Measurements from ENCODE around the gene FAM184B.
"Not testable (repeated sequence)": the region's sequence is repeated elsewhere in the genome, so short reads cannot be mapped to it uniquely, and the experiment has no call there.

FAM184B gene

GRCh38 chr4:17726911-17727310 lies 54.5 kb downstream of the FAM184B start:
- Mint-ChIP-seq H3K27ac (ENCODE audit: low read depth) (no peak overlapping the region), H3K9me3 (peaks cover 11% of the 10 kb centered on the region), H3K4me3 (no peak overlapping the region), H3K27me3 (peaks cover 43% of the 10 kb centered on the region), H3K36me3 (ENCODE audit: insufficient read depth) (no peaks in the 10 kb centered on the region), H3K4me1 (no peaks in the 10 kb centered on the region)
- no peak for ATAC-seq (replicated peaks; ENCODE audit: extremely low read depth, poor library complexity, severe bottlenecking)
- no peak for DNase-seq (ENCODE audit: low spot score in 2 of 2)

GRCh38 chr4:17723648-17724047 lies 57.8 kb downstream of the FAM184B start:
- peaks cover 36% of the 10 kb centered on the region for H3K27me3 Mint-ChIP-seq
- H3K36me3 Mint-ChIP-seq (ENCODE audit: insufficient read depth): no peaks in the 10 kb centered on the region
- DNase-seq (ENCODE audit: low spot score in 2 of 2): no peak
- H3K4me1 Mint-ChIP-seq: no peaks in the 10 kb centered on the region
- H3K9me3 Mint-ChIP-seq: peaks cover 10% of the 10 kb centered on the region
- no peak overlapping the region for H3K4me3 Mint-ChIP-seq
- no peak for ATAC-seq (replicated peaks; ENCODE audit: extremely low read depth, poor library complexity, severe bottlenecking)
- no peak overlapping the region for H3K27ac Mint-ChIP-seq (ENCODE audit: low read depth)

- peaks cover 2% of the 10 kb centered on the region for H3K9me3 Mint-ChIP-seq
- H3K4me1 Mint-ChIP-seq: no peaks in the 10 kb centered on the region
- ATAC-seq (replicated peaks; ENCODE audit: extremely low read depth, poor library complexity, severe bottlenecking): no peak
- no peak for DNase-seq (ENCODE audit: low spot score in 2 of 2)
- no peak overlapping the region for H3K27ac Mint-ChIP-seq (ENCODE audit: low read depth)
- no peaks in the 10 kb centered on the region for H3K36me3 Mint-ChIP-seq (ENCODE audit: insufficient read depth)
- peaks cover 28% of the 10 kb centered on the region for H3K27me3 Mint-ChIP-seq
- H3K4me3 Mint-ChIP-seq: no peak overlapping the region
Observed at GRCh38 chr4:17722356-17722700, 59.1 kb downstream of the FAM184B start.

- Mint-ChIP-seq H3K27ac (ENCODE audit: low read depth) (no peak overlapping the region), H3K36me3 (ENCODE audit: insufficient read depth) (no peaks in the 10 kb centered on the region), H3K9me3 (no peaks in the 10 kb centered on the region), H3K4me3 (no peak overlapping the region), H3K4me1 (no peaks in the 10 kb centered on the region), H3K27me3 (peaks cover 22% of the 10 kb centered on the region)
- DNase-seq (ENCODE audit: low spot score in 2 of 2) (no peak), ATAC-seq (replicated peaks; ENCODE audit: extremely low read depth, poor library complexity, severe bottlenecking) (no peak)
Observed at GRCh38 chr4:17721496-17722355, 59.7 kb downstream of the FAM184B start.

- ATAC-seq (replicated peaks; ENCODE audit: extremely low read depth, poor library complexity, severe bottlenecking) (no peak), DNase-seq (ENCODE audit: low spot score in 2 of 2) (no peak)
- no peak overlapping the region for H3K27ac Mint-ChIP-seq (ENCODE audit: low read depth)
- H3K4me1 Mint-ChIP-seq: no peaks in the 10 kb centered on the region
- no peaks in the 10 kb centered on the region for H3K9me3 Mint-ChIP-seq
- H3K36me3 Mint-ChIP-seq (ENCODE audit: insufficient read depth): no peaks in the 10 kb centered on the region
- H3K4me3 Mint-ChIP-seq: no peak overlapping the region
- H3K27me3 Mint-ChIP-seq: peaks cover 29% of the 10 kb centered on the region
Observed at GRCh38 chr4:17719106-17719505, 62.3 kb downstream of the FAM184B start.

- no peak overlapping the region for H3K27ac Mint-ChIP-seq (ENCODE audit: low read depth)
- DNase-seq (ENCODE audit: low spot score in 2 of 2) (no peak), ATAC-seq (replicated peaks; ENCODE audit: extremely low read depth, poor library complexity, severe bottlenecking) (no peak)
Observed at GRCh38 chr4:17718471-17718870, 63.0 kb downstream of the FAM184B start.

GRCh38 chr4:17717301-17717700 lies 64.1 kb downstream of the FAM184B start:
- Mint-ChIP-seq H3K27ac (ENCODE audit: low read depth) (no peak overlapping the region), H3K36me3 (ENCODE audit: insufficient read depth) (no peaks in the 10 kb centered on the region), H3K4me3 (no peak overlapping the region), H3K4me1 (no peaks in the 10 kb centered on the region), H3K9me3 (no peaks in the 10 kb centered on the region), H3K27me3 (peaks cover 29% of the 10 kb centered on the region)
- DNase-seq (ENCODE audit: low spot score in 2 of 2) (no peak), ATAC-seq (replicated peaks; ENCODE audit: extremely low read depth, poor library complexity, severe bottlenecking) (no peak)

More at GRCh38 chr4:17718471-17718870, 63.0 kb downstream of the FAM184B start:
- H3K4me1 Mint-ChIP-seq: no peaks in the 10 kb centered on the region
- H3K4me3 Mint-ChIP-seq: no peak overlapping the region
- H3K9me3 Mint-ChIP-seq: no peaks in the 10 kb centered on the region
- no peaks in the 10 kb centered on the region for H3K36me3 Mint-ChIP-seq (ENCODE audit: insufficient read depth)
- peaks cover 29% of the 10 kb centered on the region for H3K27me3 Mint-ChIP-seq

- peaks cover 35% of the 10 kb centered on the region for H3K27me3 Mint-ChIP-seq
- H3K27ac Mint-ChIP-seq (ENCODE audit: low read depth): no peak overlapping the region
- no peaks in the 10 kb centered on the region for H3K9me3 Mint-ChIP-seq
- DNase-seq (ENCODE audit: low spot score in 2 of 2) (no peak), ATAC-seq (replicated peaks; ENCODE audit: extremely low read depth, poor library complexity, severe bottlenecking) (no peak)
- no peaks in the 10 kb centered on the region for H3K4me1 Mint-ChIP-seq
- no peak overlapping the region for H3K4me3 Mint-ChIP-seq
- no peaks in the 10 kb centered on the region for H3K36me3 Mint-ChIP-seq (ENCODE audit: insufficient read depth)
Observed at GRCh38 chr4:17715511-17715910, 65.9 kb downstream of the FAM184B start.

- Mint-ChIP-seq H3K27me3 (peaks cover 22% of the 10 kb centered on the region), H3K9me3 (no peaks in the 10 kb centered on the region), H3K27ac (ENCODE audit: low read depth) (no peak overlapping the region), H3K36me3 (ENCODE audit: insufficient read depth) (no peaks in the 10 kb centered on the region), H3K4me1 (no peaks in the 10 kb centered on the region), H3K4me3 (no peak overlapping the region)
- no peak for ATAC-seq (replicated peaks; ENCODE audit: extremely low read depth, poor library complexity, severe bottlenecking)
- no peak for DNase-seq (ENCODE audit: low spot score in 2 of 2)
Observed at GRCh38 chr4:17713779-17714178, 67.6 kb downstream of the FAM184B start.

- no peaks in the 10 kb centered on the region for H3K9me3 Mint-ChIP-seq
- H3K4me1 Mint-ChIP-seq: no peaks in the 10 kb centered on the region
- H3K36me3 Mint-ChIP-seq (ENCODE audit: insufficient read depth): no peaks in the 10 kb centered on the region
Observed at GRCh38 chr4:17712166-17712565, 69.3 kb downstream of the FAM184B start.

GRCh38 chr4:17711206-17711605 lies 70.2 kb downstream of the FAM184B start:
- DNase-seq (ENCODE audit: low spot score in 2 of 2); H3K4me1 Mint-ChIP-seq; H3K27ac Mint-ChIP-seq (ENCODE audit: low read depth); H3K9me3 Mint-ChIP-seq; H3K4me3 Mint-ChIP-seq; ATAC-seq (replicated peaks; ENCODE audit: extremely low read depth, poor library complexity, severe bottlenecking); H3K36me3 Mint-ChIP-seq (ENCODE audit: insufficient read depth): not testable (repeated sequence)
- peaks cover 11% of the 10 kb centered on the region for H3K27me3 Mint-ChIP-seq

More at GRCh38 chr4:17712166-17712565, 69.3 kb downstream of the FAM184B start:
- Mint-ChIP-seq H3K27me3 (peaks cover 16% of the 10 kb centered on the region), H3K27ac (ENCODE audit: low read depth) (no peak overlapping the region), H3K4me3 (no peak overlapping the region)
- ATAC-seq (replicated peaks; ENCODE audit: extremely low read depth, poor library complexity, severe bottlenecking) (no peak), DNase-seq (ENCODE audit: low spot score in 2 of 2) (no peak)

GRCh38 chr4:17709763-17710068 lies 71.7 kb downstream of the FAM184B start:
- Mint-ChIP-seq H3K4me3 (no peak overlapping the region), H3K4me1 (no peaks in the 10 kb centered on the region), H3K36me3 (ENCODE audit: insufficient read depth) (peaks cover 2% of the 10 kb centered on the region), H3K27me3 (peaks cover 9% of the 10 kb centered on the region), H3K27ac (ENCODE audit: low read depth) (no peak overlapping the region), H3K9me3 (no peaks in the 10 kb centered on the region)
- DNase-seq (ENCODE audit: low spot score in 2 of 2): no peak
- ATAC-seq (replicated peaks; ENCODE audit: extremely low read depth, poor library complexity, severe bottlenecking): no peak

GRCh38 chr4:17708992-17709762 lies 72.2 kb downstream of the FAM184B start:
- no peaks in the 10 kb centered on the region for H3K4me1 Mint-ChIP-seq
- H3K9me3 Mint-ChIP-seq: no peaks in the 10 kb centered on the region
- H3K27me3 Mint-ChIP-seq: peaks cover 9% of the 10 kb centered on the region
- no peak for ATAC-seq (replicated peaks; ENCODE audit: extremely low read depth, poor library complexity, severe bottlenecking)
- DNase-seq (ENCODE audit: low spot score in 2 of 2): no peak
- no peak overlapping the region for H3K4me3 Mint-ChIP-seq
- no peak overlapping the region for H3K27ac Mint-ChIP-seq (ENCODE audit: low read depth)
- H3K36me3 Mint-ChIP-seq (ENCODE audit: insufficient read depth): peaks cover 2% of the 10 kb centered on the region

Data from central memory CD8-positive, alpha-beta T cell (primary cell).